Effector memory CD4-positive, alpha-beta T cell (primary cell): ENCODE data around the gene RPS8.
"Not testable (repeated sequence)": the region's sequence is repeated elsewhere in the genome, so short reads cannot be mapped to it uniquely, and the experiment has no call there.

Experiments used
- DNase-seq, 3 donors: peaks; one replicate each; pipeline ENCODE4 v3.0.0-alpha.2; 2020
- H3K27ac ChIP-seq: 2 replicates; pipeline ENCODE4 v1.7.0; 2013; ENCODE audit warnings: mild to moderate bottlenecking, low read length, moderate library complexity; ENCODE audit not compliant: insufficient read depth, poor library complexity, severe bottlenecking
- H3K27me3 ChIP-seq: replicated peaks from 2 replicates; pipeline ENCODE4 v1.7.0; 2013; ENCODE audit warnings: mild to moderate bottlenecking, low read length; ENCODE audit not compliant: insufficient read depth, control insufficient read depth, poor library complexity, severe bottlenecking
- H3K36me3 ChIP-seq: 2 replicates; pipeline ENCODE4 v1.7.0; 2013; ENCODE audit warnings: mild to moderate bottlenecking, low read length, moderate library complexity; ENCODE audit not compliant: control insufficient read depth, insufficient read depth
- H3K4me1 ChIP-seq: 2 replicates; pipeline ENCODE4 v1.7.0; 2013; ENCODE audit warnings: low read length, mild to moderate bottlenecking; ENCODE audit not compliant: control insufficient read depth, insufficient read depth, poor library complexity, severe bottlenecking
- H3K4me3 ChIP-seq: 2 replicates; pipeline ENCODE4 v1.7.0; 2013; ENCODE audit warnings: low read length, low read depth, mild to moderate bottlenecking; ENCODE audit not compliant: insufficient read depth, poor library complexity, severe bottlenecking
- H3K9me3 ChIP-seq: 2 replicates; pipeline ENCODE4 v1.7.0; 2013; ENCODE audit warnings: mild to moderate bottlenecking, low read length, moderate library complexity; ENCODE audit not compliant: control insufficient read depth
- total RNA-seq, 3 donors: gene quantifications; one replicate each; lab custom pipeline; 2026; lab: John Stamatoyannopoulos, UW

Gene RPS8
- total RNA-seq: 949 to 1,918 (median 1,420) reads per million in 3 donors

GRCh38 chr1:44775078-44775929 lies at the start of gene RPS8:
RPS8 (plus strand) TSS chr1:44775540; CDS start chr1:44775597, 57 bp downstream.
- H3K4me1 ChIP-seq: peaks cover 16% of the 10 kb centered on the region
- H3K27ac ChIP-seq: peak within 1 kb of the TSS; percentile 93
- H3K4me3 ChIP-seq: peak within 1 kb of the TSS; percentile 96
- peaks cover 29% of the 10 kb centered on the region for H3K36me3 ChIP-seq
- peak; percentile 75 to 83 (median 79) for DNase-seq
- H3K27me3 ChIP-seq: no peaks in the 10 kb centered on the region
- no peaks in the 10 kb centered on the region for H3K9me3 ChIP-seq

- Histone ChIP-seq H3K27me3 (no peaks in the 10 kb centered on the region), H3K9me3 (no peaks in the 10 kb centered on the region), H3K4me3 (no peak within 1 kb of the TSS), H3K4me1 (no peaks in the 10 kb centered on the region), H3K27ac (peak within 1 kb of the TSS; percentile 91), H3K36me3 (no peaks in the 10 kb centered on the region)
- DNase-seq: peak; percentile 81 to 88 (median 83)
Observed at GRCh38 chr1:44730741-44731512, 44.4 kb upstream of the RPS8 start, which contains the start of gene RNU5D-1. RNU5D-1 (minus strand) TSS chr1:44731170.

GRCh38 chr1:44733365-44733764 lies 42.0 kb upstream of the RPS8 start:
- Histone ChIP-seq H3K4me3 (no peak overlapping the region), H3K27me3 (no peaks in the 10 kb centered on the region), H3K4me1 (no peaks in the 10 kb centered on the region), H3K9me3 (no peaks in the 10 kb centered on the region), H3K36me3 (no peaks in the 10 kb centered on the region), H3K27ac (no peak overlapping the region)
- no peak for DNase-seq

GRCh38 chr1:44733784-44734183 lies 41.6 kb upstream of the RPS8 start:
- Histone ChIP-seq H3K27me3 (no peaks in the 10 kb centered on the region), H3K36me3 (no peaks in the 10 kb centered on the region), H3K4me3 (no peak overlapping the region), H3K4me1 (no peaks in the 10 kb centered on the region), H3K27ac (no peak overlapping the region), H3K9me3 (no peaks in the 10 kb centered on the region)
- no peak for DNase-seq

- no peaks in the 10 kb centered on the region for H3K9me3 ChIP-seq
- peaks cover 6% of the 10 kb centered on the region for H3K4me1 ChIP-seq
- no peak overlapping the region for H3K27ac ChIP-seq
- no peak overlapping the region for H3K4me3 ChIP-seq
- DNase-seq: no peak
- no peaks in the 10 kb centered on the region for H3K36me3 ChIP-seq
- no peaks in the 10 kb centered on the region for H3K27me3 ChIP-seq
Observed at GRCh38 chr1:44735992-44736391, 39.3 kb upstream of the RPS8 start.

GRCh38 chr1:44738953-44739306 lies 36.4 kb upstream of the RPS8 start:
- peak overlapping the region; percentile 72 for H3K4me3 ChIP-seq
- H3K27me3 ChIP-seq, H3K9me3 ChIP-seq, DNase-seq, H3K4me1 ChIP-seq, H3K36me3 ChIP-seq: not testable (repeated sequence)
- H3K27ac ChIP-seq: peak overlapping the region; percentile 85

- H3K4me3 ChIP-seq: peak within 1 kb of the TSS; percentile 72
- no peaks in the 10 kb centered on the region for H3K36me3 ChIP-seq
- peak within 1 kb of the TSS; percentile 85 for H3K27ac ChIP-seq
- H3K4me1 ChIP-seq: peaks cover 6% of the 10 kb centered on the region
- H3K27me3 ChIP-seq: no peaks in the 10 kb centered on the region
- peak; percentile 89 to 93 (median 91) for DNase-seq
- H3K9me3 ChIP-seq: no peaks in the 10 kb centered on the region
Observed at GRCh38 chr1:44739307-44740178, 35.8 kb upstream of the RPS8 start, which contains the start of gene KIF2C. KIF2C (plus strand) TSS chr1:44739837; CDS start chr1:44739933, 96 bp downstream.

- H3K9me3 ChIP-seq: no peaks in the 10 kb centered on the region
- H3K4me3 ChIP-seq: peak overlapping the region; percentile 72
- H3K4me1 ChIP-seq: peaks cover 6% of the 10 kb centered on the region
- no peaks in the 10 kb centered on the region for H3K27me3 ChIP-seq
- no peak overlapping the region for H3K27ac ChIP-seq
- no peak for DNase-seq
- no peaks in the 10 kb centered on the region for H3K36me3 ChIP-seq
Observed at GRCh38 chr1:44740179-44740617, 35.1 kb upstream of the RPS8 start.

- Histone ChIP-seq H3K36me3 (no peaks in the 10 kb centered on the region), H3K4me3 (no peak overlapping the region), H3K27ac (no peak overlapping the region), H3K9me3 (no peaks in the 10 kb centered on the region), H3K27me3 (no peaks in the 10 kb centered on the region), H3K4me1 (peaks cover 6% of the 10 kb centered on the region)
- DNase-seq: no peak
Observed at GRCh38 chr1:44743211-44743610, 32.1 kb upstream of the RPS8 start.
